DMS79 (cell line): Measurements from ENCODE around the gene COTL1.

Experiments
- DNase-seq: peaks from one replicate; lab custom pipeline; 2025; lab: John Stamatoyannopoulos, UW

The COTL1 gene

DNA sequence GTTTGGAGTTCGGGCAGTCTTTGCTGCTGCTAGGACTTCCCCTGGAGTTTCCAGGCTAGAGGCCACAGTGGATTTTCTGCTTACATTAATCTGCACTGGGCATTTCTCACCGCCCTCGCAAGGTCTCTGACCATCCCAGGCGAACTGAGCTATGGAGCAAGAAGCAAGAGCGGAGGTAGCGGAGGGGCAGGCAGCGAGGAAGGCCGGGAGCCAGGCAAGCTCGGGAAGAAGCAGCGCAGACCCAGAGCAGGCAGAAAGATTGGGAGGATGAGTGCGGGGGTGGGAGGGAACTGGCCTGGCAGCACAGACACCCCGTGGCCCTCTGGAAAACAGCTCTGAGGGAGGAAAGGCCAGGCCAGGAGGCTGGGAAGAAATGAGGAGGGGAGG lies 3.8 kb downstream of the COTL1 start:
- no peak for DNase-seq

GRCh38 chr16:84613408-84614072 lies 4.3 kb downstream of the COTL1 start:
- no peak for DNase-seq

GRCh38 chr16:84612686-84613085 lies 5.2 kb downstream of the COTL1 start:
- no peak for DNase-seq

DNA sequence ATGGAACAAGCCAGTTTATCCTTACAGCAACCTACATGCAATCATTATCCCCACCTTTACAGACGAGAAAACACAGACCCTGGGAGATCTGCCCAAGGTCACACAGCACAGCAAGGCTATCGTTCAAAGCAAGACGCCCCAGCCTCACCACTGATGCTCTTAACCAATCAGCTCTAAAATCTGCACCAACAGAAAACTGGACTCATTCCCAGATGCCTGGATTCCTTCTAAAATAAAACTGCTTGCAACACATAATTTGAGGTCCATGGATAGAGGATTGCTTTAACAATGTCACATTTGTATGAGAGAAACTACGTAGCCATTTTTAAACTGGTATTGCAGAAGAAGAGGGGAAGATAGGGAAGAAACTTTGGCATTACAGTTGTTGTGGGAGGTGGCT lies 6.8 kb downstream of the COTL1 start:
- no peak for DNase-seq

- DNase-seq = no peak
Observed at GRCh38 chr16:84610376-84610775, 7.5 kb downstream of the COTL1 start.

- no peak for DNase-seq
Observed at GRCh38 chr16:84609563-84610177, 8.2 kb downstream of the COTL1 start.

DNA sequence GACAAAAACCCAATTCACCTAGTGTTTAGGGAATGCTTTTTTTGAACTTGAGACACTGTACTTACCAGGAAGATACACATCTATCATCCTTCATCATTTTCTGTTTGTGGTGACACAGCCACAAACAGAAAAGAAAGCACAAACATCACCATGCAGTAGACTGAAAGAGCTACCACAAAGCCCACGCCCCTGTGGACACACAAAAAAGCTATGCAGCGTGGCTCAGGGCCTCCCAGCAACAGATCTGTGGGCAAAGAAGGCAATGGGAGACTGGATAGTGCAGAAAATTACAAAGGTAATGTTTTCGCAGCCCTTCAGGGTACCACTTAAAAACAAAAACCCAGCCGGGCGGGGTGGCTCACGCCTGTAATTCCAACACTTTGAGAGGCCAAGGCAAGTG lies 9.6 kb downstream of the COTL1 start:
- DNase-seq = no peak

GRCh38 chr16:84607694-84608093 lies 10.2 kb downstream of the COTL1 start:
- no peak for DNase-seq

GRCh38 chr16:84607061-84607460 lies 10.8 kb downstream of the COTL1 start:
- no peak for DNase-seq

- no peak for DNase-seq
Observed at GRCh38 chr16:84606081-84606875, 11.6 kb downstream of the COTL1 start.

DNA sequence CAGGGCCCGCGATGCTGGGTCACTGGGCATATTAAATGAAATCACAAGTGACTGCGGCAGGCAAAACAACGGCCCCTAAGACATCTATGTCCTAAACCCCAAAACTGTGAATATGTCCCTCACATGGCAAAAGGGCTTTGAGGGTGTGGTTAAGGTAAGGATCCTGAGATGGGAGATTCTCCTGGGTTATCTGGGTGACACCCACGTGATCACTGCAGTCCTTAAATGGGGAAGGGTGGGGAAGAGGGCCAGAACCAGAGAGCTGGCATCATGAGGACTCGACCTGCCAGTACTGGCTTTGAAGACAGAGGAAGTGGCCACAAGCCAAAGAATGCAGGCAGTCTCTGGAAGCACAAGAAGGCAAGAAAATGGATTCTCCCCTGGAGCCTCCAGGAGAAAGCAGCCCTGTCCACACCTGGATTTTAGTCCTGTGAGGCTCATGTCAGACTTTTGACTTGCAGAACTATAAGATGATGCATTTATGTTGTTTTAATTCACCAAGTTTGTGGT lies 12.5 kb downstream of the COTL1 start:
- DNase-seq = no peak

DNA sequence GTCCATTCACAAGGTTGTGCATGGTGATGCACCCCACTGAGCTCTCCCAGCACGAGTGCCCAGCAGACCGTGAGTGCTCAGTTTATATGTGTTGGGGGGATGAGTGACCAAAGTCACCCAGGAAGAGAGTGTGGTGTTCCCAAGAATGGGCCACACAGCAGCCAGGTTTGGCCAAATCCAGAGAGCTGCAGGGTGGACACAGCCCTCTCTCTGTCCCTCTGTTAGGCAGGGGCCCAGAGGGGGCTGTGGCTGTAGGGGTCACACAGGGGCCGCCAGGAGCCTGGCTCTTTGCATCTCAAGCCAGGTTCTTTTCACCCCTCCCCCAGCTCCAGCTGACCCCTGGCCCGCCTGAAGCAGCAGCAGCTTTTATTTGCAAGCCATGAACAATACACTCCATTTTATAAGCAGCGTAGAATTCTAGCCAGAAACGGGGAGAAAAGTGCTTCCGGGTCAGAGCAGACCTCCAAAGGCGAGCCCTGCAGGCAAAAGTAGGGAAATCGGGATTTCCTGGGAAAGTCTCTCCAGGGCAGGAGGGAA lies 13.3 kb downstream of the COTL1 start:
- no peak for DNase-seq

- no peak for DNase-seq
Observed at GRCh38 chr16:84603940-84604339, 13.9 kb downstream of the COTL1 start.

- peak; percentile 20 for DNase-seq
Observed at GRCh38 chr16:84603140-84603816, 14.6 kb downstream of the COTL1 start.

GRCh38 chr16:84600343-84601229 lies 17.3 kb downstream of the COTL1 start:
- DNase-seq = no peak

- no peak for DNase-seq
Observed at GRCh38 chr16:84599521-84600202, 18.2 kb downstream of the COTL1 start.

GRCh38 chr16:84598360-84598759 lies 19.5 kb downstream of the COTL1 start:
- no peak for DNase-seq

DNA sequence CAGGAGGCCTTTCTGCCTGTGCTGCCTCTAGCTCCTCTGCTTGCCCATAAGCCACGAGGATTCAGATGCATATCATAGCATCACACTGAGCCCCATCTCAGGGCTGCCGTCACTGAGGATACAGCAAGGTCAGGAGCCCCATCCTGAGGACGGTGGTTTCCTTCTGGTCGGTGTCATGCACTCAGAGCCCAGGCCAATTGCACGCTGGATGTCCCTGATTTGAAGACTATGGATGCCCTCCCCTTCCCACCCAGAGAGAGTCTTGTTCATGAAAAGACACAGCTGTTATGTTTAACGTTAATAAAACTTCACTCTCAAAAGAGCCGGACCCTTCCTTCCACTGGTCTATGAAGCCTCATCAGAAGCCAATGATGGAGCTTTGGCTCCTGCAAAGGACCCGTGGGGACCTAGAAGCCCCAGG lies 19.9 kb downstream of the COTL1 start:
- no peak for DNase-seq

DNA sequence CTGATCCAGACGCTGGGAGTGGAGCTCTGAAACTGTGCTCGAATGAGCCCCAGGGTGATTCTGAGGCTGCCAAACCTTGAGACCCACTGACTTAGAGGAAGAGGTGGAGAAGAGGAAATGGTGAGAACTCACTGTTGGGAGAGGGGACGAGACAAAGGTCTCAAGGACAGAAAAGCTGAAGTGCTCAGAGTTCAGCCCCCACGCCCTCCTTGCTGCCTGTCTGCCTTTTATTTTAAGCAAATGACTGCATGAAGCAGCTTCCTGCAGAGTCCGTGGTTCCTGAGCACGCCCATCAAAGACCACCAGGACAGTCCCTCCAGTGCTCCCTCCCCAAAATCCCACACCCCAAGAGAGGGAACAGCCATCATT lies 20.4 kb downstream of the COTL1 start:
- DNase-seq = no peak

DNA sequence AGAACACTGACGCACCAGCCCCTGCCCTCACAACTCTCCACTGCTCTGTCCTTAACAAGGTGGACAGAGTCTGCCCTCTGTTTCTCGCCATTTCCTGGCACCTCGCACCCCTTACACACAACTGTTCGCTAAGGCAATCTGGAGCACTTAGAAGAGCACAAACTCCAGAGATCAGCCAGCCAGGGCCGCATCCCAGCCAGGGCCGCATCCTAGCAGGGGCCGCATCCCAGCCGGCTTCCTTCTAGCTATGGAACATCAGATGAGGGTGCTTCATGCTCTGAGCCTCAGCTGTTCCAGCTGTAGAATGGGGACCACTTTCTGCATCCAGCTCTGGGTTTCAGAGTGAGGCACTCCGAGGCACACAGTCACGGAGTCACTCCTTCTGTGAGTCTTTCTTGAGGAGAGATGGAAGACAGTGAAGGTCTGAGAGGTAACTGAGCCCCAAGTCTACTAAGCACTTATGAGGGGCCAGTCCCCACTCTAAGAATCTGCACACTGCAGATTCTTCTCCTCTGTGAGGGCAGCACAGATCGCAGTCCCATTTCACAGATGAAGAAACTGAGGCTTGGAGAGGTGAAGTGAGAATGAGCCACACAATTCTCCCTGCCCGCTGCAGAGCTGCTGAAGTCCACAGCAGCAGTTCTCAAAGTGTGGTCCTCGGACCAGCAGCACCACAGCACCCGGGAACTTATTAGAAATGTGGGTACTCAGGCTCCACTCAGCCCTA lies 20.9 kb downstream of the COTL1 start:
- no peak for DNase-seq
